ENCODE results near the gene RHEB.

DNA sequence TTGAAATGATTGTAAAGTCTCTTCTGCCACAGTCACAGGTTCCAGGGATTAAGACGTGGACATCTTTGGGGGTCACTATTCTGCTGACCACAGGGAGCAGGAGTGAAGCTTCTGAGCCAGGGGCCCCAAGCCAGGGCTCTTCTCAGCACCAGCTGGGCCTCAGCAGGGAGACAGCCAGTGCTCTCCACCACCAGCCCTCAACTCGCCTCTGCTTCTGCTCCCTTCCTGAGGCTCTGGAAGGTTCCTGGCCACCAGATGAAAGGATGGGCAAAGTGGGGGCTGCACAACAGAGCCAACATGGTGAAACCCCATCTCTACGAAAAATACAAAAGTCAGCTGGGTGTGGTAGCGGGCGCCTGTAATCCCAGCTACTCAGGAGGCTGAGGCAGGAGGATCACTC lies 68.5 kb downstream of the RHEB start:
- TF ChIP-seq, protein P1, sequence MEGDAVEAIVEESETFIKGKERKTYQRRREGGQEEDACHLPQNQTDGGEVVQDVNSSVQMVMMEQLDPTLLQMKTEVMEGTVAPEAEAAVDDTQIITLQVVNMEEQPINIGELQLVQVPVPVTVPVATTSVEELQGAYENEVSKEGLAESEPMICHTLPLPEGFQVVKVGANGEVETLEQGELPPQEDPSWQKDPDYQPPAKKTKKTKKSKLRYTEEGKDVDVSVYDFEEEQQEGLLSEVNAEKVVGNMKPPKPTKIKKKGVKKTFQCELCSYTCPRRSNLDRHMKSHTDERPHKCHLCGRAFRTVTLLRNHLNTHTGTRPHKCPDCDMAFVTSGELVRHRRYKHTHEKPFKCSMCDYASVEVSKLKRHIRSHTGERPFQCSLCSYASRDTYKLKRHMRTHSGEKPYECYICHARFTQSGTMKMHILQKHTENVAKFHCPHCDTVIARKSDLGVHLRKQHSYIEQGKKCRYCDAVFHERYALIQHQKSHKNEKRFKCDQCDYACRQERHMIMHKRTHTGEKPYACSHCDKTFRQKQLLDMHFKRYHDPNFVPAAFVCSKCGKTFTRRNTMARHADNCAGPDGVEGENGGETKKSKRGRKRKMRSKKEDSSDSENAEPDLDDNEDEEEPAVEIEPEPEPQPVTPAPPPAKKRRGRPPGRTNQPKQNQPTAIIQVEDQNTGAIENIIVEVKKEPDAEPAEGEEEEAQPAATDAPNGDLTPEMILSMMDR (IDR thresholded peaks at IDR 0.05): no peak
- no peak for TF ChIP-seq POLR2A (IDR thresholded peaks at IDR 0.05)

Data from heart left ventricle (tissue), 13 donors.